Thyroid gland (tissue), 4 donors: ENCODE data around the gene TESMIN. TPM values are rescaled to one million over a fixed set of nuclear protein-coding genes. Genes with fewer than 3 reads are reported as not detected.

Source experiments
- DNase-seq, 2 donors: peaks; one replicate each; pipeline ENCODE4 v3.0.0-alpha.2; 2019
- H3K27ac ChIP-seq, 3 donors: fragments of 200-600 bp; sonication (generic); 1 replicate in 2 of 3; 2 replicates in 1 of 3; pipeline ENCODE4 v1.5.1; 2016 to 2019; ENCODE audit warnings: mild to moderate bottlenecking in 1 of 3, moderate library complexity in 1 of 3
- H3K27me3 ChIP-seq: fragments of 200-600 bp; sonication (generic); one replicate; pipeline ENCODE4 v1.5.1; 2019
- H3K36me3 ChIP-seq, 2 donors: fragments of 200-600 bp; sonication (generic); one replicate each; pipeline ENCODE4 v1.5.1; 2016 to 2019
- H3K4me1 ChIP-seq, 2 donors: fragments of 200-600 bp; sonication (generic); one replicate each; pipeline ENCODE4 v1.5.1; 2017 to 2019
- H3K4me3 ChIP-seq, 3 donors: fragments of 200-600 bp; sonication (generic); replicated peaks in 1 of 3; 1 replicate in 2 of 3; 2 replicates in 1 of 3; pipeline ENCODE4 v1.5.1; 2016; ENCODE audit warnings: mild to moderate bottlenecking in 1 of 3
- H3K9me3 ChIP-seq: fragments of 200-600 bp; sonication (generic); one replicate; pipeline ENCODE4 v1.5.1; 2017
- POLR2A ChIP-seq, 2 donors: fragments of 450-650 bp; IDR thresholded peaks; one replicate each; pipeline ENCODE4 v1.6.1; 2017; ENCODE audit warnings: antibody characterized with exemption in 2 of 2, mild to moderate bottlenecking in 2 of 2, moderate library complexity in 1 of 2
- WGBS, 2 donors: methylation state at CpG; one replicate each; pipeline ENCODE4 v1.1.5; 2017; 5-methylcytosine and 5-hydroxymethylcytosine counted together
- intact Hi-C: fragments of 100-400 bp; cut with DNase I; formaldehyde crosslinking; loops from one replicate; pipeline ENCODE4 v1.15.1; 2023
- total RNA-seq, 4 donors: library from RNA; depleted of rRNA; stranded (reverse); fragments of >200 nt; gene quantifications; one replicate each; pipeline ENCODE4 v1.2.3, GENCODE V29; 2016
- TF ChIP-seq, protein P1 (sequence below), 6 experiments: fragments of 200-600 bp in 3 of 6; fragments of 450-650 bp in 3 of 6; sonication (generic) in 3 of 6; IDR thresholded peaks; one replicate each; pipeline ENCODE4 v1.5.1; 2016 to 2019; ENCODE audit warnings: antibody characterized with exemption in 6 of 6, mild to moderate bottlenecking in 2 of 6, inconsistent platforms in 1 of 6, moderate library complexity in 1 of 6

TESMIN gene
- total RNA-seq, 4 donors from 2014 or later: 2.1 to 10.6 (median 5.8) TPM

DNA sequence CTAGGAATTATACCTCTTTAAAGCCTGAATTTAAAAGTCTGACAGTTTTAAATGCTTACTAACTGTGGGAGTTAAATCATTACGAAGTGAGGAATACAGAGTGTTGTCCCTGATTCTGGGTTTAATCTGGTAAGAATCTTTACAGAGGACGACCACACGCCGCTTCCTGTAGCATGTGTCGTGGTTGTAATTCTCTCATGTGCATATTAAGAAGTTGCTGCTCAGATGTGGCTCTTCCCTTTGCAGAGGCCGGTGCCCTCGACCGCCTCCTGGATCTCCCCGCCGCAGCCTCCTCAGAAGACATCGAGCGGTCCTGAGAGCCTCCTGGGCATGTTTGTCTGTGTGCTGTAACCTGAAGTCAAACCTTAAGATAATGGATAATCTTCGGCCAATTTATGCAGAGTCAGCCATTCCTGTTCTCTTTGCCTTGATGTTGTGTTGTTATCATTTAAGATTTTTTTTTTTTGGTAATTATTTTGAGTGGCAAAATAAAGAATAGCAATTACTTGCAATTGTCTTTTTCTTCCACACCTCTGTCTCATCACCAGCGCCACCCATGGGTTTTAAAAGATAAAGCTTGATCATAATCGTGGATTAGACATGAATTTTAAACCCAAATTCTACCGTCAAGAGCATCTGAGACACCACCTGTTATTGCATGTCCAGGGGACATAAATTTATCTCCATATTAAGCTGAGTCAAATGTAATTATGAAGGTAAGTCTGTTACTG lies 60.5 kb downstream of the TESMIN start:
- TF ChIP-seq, protein P1, sequence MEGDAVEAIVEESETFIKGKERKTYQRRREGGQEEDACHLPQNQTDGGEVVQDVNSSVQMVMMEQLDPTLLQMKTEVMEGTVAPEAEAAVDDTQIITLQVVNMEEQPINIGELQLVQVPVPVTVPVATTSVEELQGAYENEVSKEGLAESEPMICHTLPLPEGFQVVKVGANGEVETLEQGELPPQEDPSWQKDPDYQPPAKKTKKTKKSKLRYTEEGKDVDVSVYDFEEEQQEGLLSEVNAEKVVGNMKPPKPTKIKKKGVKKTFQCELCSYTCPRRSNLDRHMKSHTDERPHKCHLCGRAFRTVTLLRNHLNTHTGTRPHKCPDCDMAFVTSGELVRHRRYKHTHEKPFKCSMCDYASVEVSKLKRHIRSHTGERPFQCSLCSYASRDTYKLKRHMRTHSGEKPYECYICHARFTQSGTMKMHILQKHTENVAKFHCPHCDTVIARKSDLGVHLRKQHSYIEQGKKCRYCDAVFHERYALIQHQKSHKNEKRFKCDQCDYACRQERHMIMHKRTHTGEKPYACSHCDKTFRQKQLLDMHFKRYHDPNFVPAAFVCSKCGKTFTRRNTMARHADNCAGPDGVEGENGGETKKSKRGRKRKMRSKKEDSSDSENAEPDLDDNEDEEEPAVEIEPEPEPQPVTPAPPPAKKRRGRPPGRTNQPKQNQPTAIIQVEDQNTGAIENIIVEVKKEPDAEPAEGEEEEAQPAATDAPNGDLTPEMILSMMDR (IDR thresholded peaks at IDR 0.05): no peak
- TF ChIP-seq POLR2A (IDR thresholded peaks at IDR 0.05): no peak
- DNase-seq: no peak
- Histone ChIP-seq H3K27ac (no peak overlapping the region), H3K27me3 (no peaks in the 10 kb centered on the region), H3K36me3 (no peaks in the 10 kb centered on the region), H3K4me1 (no peaks in the 10 kb centered on the region), H3K9me3 (no peaks in the 10 kb centered on the region), H3K4me3 (no peak overlapping the region)
- WGBS, 2 donors: 62 to 68% methylated on average over 16 of the region's 16 CpGs
- intact Hi-C loops: no loop called here

DNA sequence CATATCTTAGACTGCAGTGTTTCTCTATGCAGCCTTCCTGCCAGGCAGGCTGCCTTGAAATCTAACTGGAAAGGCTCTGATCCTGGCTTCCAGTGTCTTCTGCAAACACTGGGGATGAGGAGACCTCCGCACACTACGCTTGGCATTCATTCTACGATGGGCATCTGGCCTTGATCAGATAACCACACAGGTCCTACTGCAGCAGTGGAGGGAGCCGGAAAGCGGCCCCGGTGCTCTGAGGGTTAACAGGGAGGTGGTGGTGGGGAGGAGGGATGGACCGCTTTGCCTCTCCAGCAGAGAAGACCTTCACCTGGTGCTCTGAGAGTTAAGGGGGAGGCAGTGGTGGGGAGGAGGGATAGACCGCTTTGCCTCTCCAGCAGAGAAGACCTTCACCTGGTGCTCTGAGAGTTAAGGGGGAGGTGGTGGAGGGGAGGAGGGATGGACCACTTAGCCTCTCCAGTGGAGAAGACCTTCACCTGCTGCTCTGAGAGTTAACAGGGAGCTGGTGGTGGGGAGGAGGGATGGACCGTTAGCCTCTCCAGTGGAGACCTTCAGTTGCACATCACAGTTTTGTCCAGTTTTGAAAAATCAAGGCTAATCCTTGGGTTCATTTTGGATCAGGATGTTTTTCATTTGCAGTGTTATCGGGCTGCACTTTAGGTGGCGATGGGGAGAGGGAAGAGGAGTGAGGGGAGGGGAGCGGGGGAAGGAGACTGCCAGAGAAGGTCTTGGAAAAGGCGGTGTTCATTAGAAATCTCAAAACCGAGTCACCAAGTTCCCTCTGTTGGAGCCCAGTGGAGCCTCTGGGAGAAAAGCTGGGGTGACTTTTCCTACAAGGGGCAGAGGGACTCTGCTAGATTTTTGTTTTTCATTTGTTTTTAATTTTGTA lies 61.3 kb downstream of the TESMIN start:
- peaks cover 2 to 3% of the 10 kb centered on the region in 2 donors for H3K4me1 ChIP-seq
- no peaks in the 10 kb centered on the region for H3K36me3 ChIP-seq
- peaks cover 3% of the 10 kb centered on the region for H3K27me3 ChIP-seq
- no peak for TF ChIP-seq POLR2A (IDR thresholded peaks at IDR 0.05)
- TF ChIP-seq, protein P1 (IDR thresholded peaks at IDR 0.05): no peak
- intact Hi-C loops: no loop called here
- no peaks in the 10 kb centered on the region for H3K9me3 ChIP-seq
- no peak overlapping the region for H3K27ac ChIP-seq
- WGBS, 2 donors: 44 to 59% methylated on average over 14 of the region's 14 CpGs
- H3K4me3 ChIP-seq: no peak overlapping the region
- DNase-seq: no peak

DNA sequence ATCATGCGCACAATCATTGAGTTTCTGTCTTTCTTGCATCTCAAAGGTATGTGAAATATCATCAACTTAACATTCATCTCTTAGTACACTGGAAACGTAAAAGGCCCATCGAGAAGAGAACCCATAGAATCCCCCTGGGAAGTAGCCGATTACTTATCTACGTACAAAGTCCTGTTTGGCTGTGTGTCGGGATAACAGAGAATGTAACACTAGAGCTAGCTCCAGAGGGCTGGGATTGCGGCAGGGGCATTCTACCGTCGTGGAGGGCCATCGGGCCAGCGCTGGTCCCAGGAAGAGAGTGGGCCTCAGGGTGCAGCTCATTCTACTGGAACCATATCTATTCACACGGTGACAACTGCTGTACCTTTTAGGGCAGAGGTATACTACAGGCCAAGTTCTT lies 62.4 kb downstream of the TESMIN start:
- peaks cover 8 to 13% of the 10 kb centered on the region in 2 donors for H3K4me1 ChIP-seq
- 80 to 82% methylated on average over 12 of the region's 12 CpGs for WGBS, 2 donors
- no peak overlapping the region for H3K27ac ChIP-seq
- TF ChIP-seq, protein P1 (IDR thresholded peaks at IDR 0.05): no peak
- H3K27me3 ChIP-seq: peaks cover 8% of the 10 kb centered on the region
- intact Hi-C loops: no loop called here
- H3K4me3 ChIP-seq: no peak overlapping the region
- no peak for DNase-seq
- H3K36me3 ChIP-seq: no peaks in the 10 kb centered on the region
- no peaks in the 10 kb centered on the region for H3K9me3 ChIP-seq

DNA sequence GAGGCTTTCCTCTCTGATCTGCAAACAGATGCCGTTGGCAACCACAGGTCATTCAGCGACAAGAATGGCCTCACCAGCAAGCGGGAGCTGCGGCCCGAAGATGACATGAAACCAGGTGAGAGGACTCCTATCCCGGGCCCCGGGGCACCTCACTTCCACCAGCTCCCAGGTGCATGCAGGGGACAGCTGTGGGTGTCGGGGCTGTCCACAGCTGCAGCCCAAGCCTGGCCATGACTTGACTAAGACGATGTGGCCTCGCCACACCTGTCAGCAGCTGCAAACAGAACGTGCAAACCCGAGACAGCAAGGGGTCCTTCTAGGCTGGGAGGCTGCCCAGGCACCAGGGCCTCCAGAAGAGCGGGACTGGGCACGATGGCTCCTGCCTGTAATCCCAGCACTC lies 63.3 kb downstream of the TESMIN start:
- 96 to 100% methylated on average over 2 to 14 of the region's 14 CpGs for WGBS, 2 donors
- H3K27me3 ChIP-seq: peaks cover 8% of the 10 kb centered on the region
- H3K4me3 ChIP-seq: no peak overlapping the region
- DNase-seq: no peak
- TF ChIP-seq, protein P1 (IDR thresholded peaks at IDR 0.05): no peak
- TF ChIP-seq POLR2A (IDR thresholded peaks at IDR 0.05): no peak
- peaks cover 8 to 13% of the 10 kb centered on the region in 2 donors for H3K4me1 ChIP-seq
- intact Hi-C loops: no loop called here
- no peak overlapping the region for H3K27ac ChIP-seq
- no peaks in the 10 kb centered on the region for H3K9me3 ChIP-seq
- H3K36me3 ChIP-seq: no peaks in the 10 kb centered on the region

DNA sequence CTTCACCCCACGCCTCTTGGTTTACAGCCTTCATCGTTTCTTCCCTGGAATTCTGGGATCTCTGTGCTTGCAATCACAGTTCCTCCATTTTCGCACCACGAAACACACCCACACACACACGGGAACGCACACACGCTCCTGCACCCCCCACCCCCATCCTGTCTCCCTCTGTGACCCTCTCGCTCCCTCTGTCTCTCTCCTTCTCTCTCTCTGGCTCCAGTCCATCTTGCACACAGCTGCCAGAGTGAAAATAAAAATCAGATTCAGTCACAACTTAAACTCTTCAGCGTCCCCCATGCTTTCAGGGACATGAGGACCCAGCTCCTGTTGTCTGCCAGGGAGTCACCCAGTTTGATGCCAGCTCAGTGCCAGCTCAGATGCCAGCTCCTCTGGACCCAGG lies 64.0 kb downstream of the TESMIN start:
- peaks cover 8 to 13% of the 10 kb centered on the region in 2 donors for H3K4me1 ChIP-seq
- H3K27ac ChIP-seq: no peak overlapping the region
- no peak for TF ChIP-seq POLR2A (IDR thresholded peaks at IDR 0.05)
- TF ChIP-seq, protein P1 (IDR thresholded peaks at IDR 0.05): no peak
- H3K4me3 ChIP-seq: no peak overlapping the region
- H3K9me3 ChIP-seq: no peaks in the 10 kb centered on the region
- H3K27me3 ChIP-seq: peaks cover 8% of the 10 kb centered on the region
- no peak for DNase-seq
- WGBS, 2 donors: 76% methylated on average over 9 of the region's 9 CpGs
- no peaks in the 10 kb centered on the region for H3K36me3 ChIP-seq
- intact Hi-C loops: no loop called here
